PC-9 (cell line): ENCODE results near the gene HIPK4. TPM values are rescaled to one million over a fixed set of nuclear protein-coding genes. Genes with fewer than 3 reads are reported as not detected.
"Not testable (repeated sequence)": the region's sequence is repeated elsewhere in the genome, so short reads cannot be mapped to it uniquely, and the experiment has no call there.

Source experiments
- BruUV-seq: library from RNA; stranded (reverse); fragments of 400-500 nt; replicated peaks from 2 replicates; lab custom pipeline; 2021; lab: Mats Ljungman, UMichigan
- CTCF ChIA-PET: fragments of 300-600 bp; sonication (Branson Sonifier 250); formaldehyde crosslinking; loops from one replicate; lab custom pipeline; 2022; ENCODE audit warnings: antibody characterized with exemption; lab: Charles Lee
- POLR2A ChIA-PET: fragments of 300-600 bp; sonication (Branson Sonifier 250); formaldehyde crosslinking; loops from one replicate; lab custom pipeline; 2022; ENCODE audit warnings: antibody characterized with exemption; ENCODE audit not compliant: unreplicated experiment; lab: Charles Lee
- DNase-seq, 2 experiments: peaks; one replicate each; pipeline versions ENCODE4 v3.0.0 to v3.0.0-alpha.2; 2015 to 2022; ENCODE audit warnings: mixed read lengths in 1 of 2
- H2AFZ ChIP-seq: fragments of 200-600 bp; sonication (generic); 2 replicates; pipeline ENCODE4 v1.8.1; 2017; ENCODE audit warnings: antibody characterized with exemption
- H3F3A ChIP-seq: fragments of 200-600 bp; sonication (generic); 2 replicates; pipeline ENCODE4 v1.8.1; 2017; ENCODE audit warnings: antibody characterized with exemption, mild to moderate bottlenecking, low read depth; ENCODE audit not compliant: insufficient read depth
- H3K27ac ChIP-seq: fragments of 200-600 bp; sonication (generic); 2 replicates; pipeline ENCODE4 v1.6.1; 2016; ENCODE audit warnings: mixed run types
- H3K27me3 ChIP-seq: fragments of 200-600 bp; sonication (generic); 2 replicates; pipeline ENCODE4 v1.6.1; 2016; ENCODE audit warnings: low read depth, mixed run types; ENCODE audit not compliant: insufficient read depth
- H3K36me3 ChIP-seq: fragments of 200-600 bp; sonication (generic); 2 replicates; pipeline ENCODE4 v1.6.1; 2016; ENCODE audit warnings: low read depth, mixed run types
- H3K4me1 ChIP-seq: fragments of 200-600 bp; sonication (generic); replicated peaks from 2 replicates; pipeline ENCODE4 v1.6.1; 2016; ENCODE audit warnings: mixed run types; ENCODE audit not compliant: insufficient read depth
- H3K4me2 ChIP-seq: fragments of 200-600 bp; sonication (generic); 2 replicates; pipeline ENCODE4 v1.6.1; 2017; ENCODE audit warnings: mixed run types
- H3K4me3 ChIP-seq: fragments of 200-600 bp; sonication (generic); 2 replicates; pipeline ENCODE4 v1.6.1; 2016; ENCODE audit warnings: mixed run types
- H3K79me2 ChIP-seq: fragments of 200-600 bp; sonication (generic); 2 replicates; pipeline ENCODE4 v1.6.1; 2017; ENCODE audit warnings: low read depth, mixed run types
- H3K9me2 ChIP-seq: fragments of 200-600 bp; sonication (generic); 2 replicates; pipeline ENCODE4 v1.8.1; 2017; ENCODE audit warnings: mild to moderate bottlenecking; ENCODE audit not compliant: insufficient read depth
- H3K9me3 ChIP-seq: fragments of 200-600 bp; sonication (generic); 2 replicates; pipeline ENCODE4 v1.8.1; 2016; ENCODE audit warnings: low read depth; ENCODE audit not compliant: insufficient read depth
- H4K20me1 ChIP-seq: fragments of 200-600 bp; sonication (generic); 2 replicates; pipeline ENCODE4 v1.8.1; 2017; ENCODE audit not compliant: insufficient read depth
- CTCF ChIP-seq: fragments of 200-600 bp; sonication (generic); conservative IDR thresholded peaks from 2 replicates; pipeline ENCODE4 v1.6.1; 2017; ENCODE audit warnings: mixed run types, antibody characterized with exemption, mild to moderate bottlenecking, moderate library complexity
- EZH2 ChIP-seq: fragments of 200-600 bp; sonication (generic); IDR thresholded peaks from 2 replicates; pipeline ENCODE4 v1.8.0; 2017; ENCODE audit warnings: antibody characterized with exemption, low read depth
- intact Hi-C: fragments of 100-400 bp; cut with micrococcal nuclease; formaldehyde crosslinking; loops from one replicate; pipeline ENCODE4 v1.10.0; 2022; ENCODE audit not compliant: unreplicated experiment
- total RNA-seq: library from RNA; stranded (reverse); gene quantifications from 2 replicates; pipeline ENCODE4 v1.2.3, GENCODE V29; 2021

HIPK4 gene
- total RNA-seq, 1 experiment from 2014 or later = 0.37 TPM

GRCh38 chr19:40336601-40336900 is 53.4 kb downstream of the HIPK4 start:
- no peaks in the 10 kb centered on the region for H3K9me3 ChIP-seq
- no peak overlapping the region for H3K4me2 ChIP-seq
- H3F3A ChIP-seq = no peaks in the 10 kb centered on the region
- no peak overlapping the region for H2AFZ ChIP-seq
- no peaks in the 10 kb centered on the region for H3K9me2 ChIP-seq
- ChIA-PET CTCF (no interaction called here), POLR2A (interaction anchor here (0.6 kb wide), 1 partner anchor 126 kb away, joined by 36 read pairs; no protein-coding TSS in a partner anchor)
- no peak for TF ChIP-seq EZH2
- TF ChIP-seq CTCF = no peak
- H3K27me3 ChIP-seq = no peaks in the 10 kb centered on the region
- H3K79me2 ChIP-seq = no peaks in the 10 kb centered on the region
- no TSS peak for BruUV-seq
- 0 out of 2 replicates have a peak, but pooled peaks cover 3% of the 10 kb centered on the region for H3K36me3 ChIP-seq
- no peak overlapping the region for H3K4me3 ChIP-seq
- no peaks in the 10 kb centered on the region for H3K4me1 ChIP-seq
- no peaks in the 10 kb centered on the region for H4K20me1 ChIP-seq
- DNase-seq = no peak
- H3K27ac ChIP-seq = no peak overlapping the region
- intact Hi-C loops = no loop called here

GRCh38 chr19:40335855-40336600 is 54.0 kb downstream of the HIPK4 start:
- Histone ChIP-seq H3K79me2 (no peaks in the 10 kb centered on the region), H3K4me3 (no peak overlapping the region), H3K27me3 (no peaks in the 10 kb centered on the region), H3K36me3 (0 out of 2 replicates have a peak, but pooled peaks cover 3% of the 10 kb centered on the region), H4K20me1 (no peaks in the 10 kb centered on the region), H3F3A (no peaks in the 10 kb centered on the region), H2AFZ (no peak overlapping the region), H3K27ac (no peak overlapping the region), H3K9me3 (no peaks in the 10 kb centered on the region), H3K4me2 (no peak overlapping the region), H3K4me1 (no peaks in the 10 kb centered on the region), H3K9me2 (no peaks in the 10 kb centered on the region)
- intact Hi-C loops = no loop called here
- ChIA-PET POLR2A (interaction anchor here (0.6 kb wide), 1 partner anchor 126 kb away, joined by 36 read pairs; no protein-coding TSS in a partner anchor), CTCF (no interaction called here)
- TF ChIP-seq EZH2 (no peak), CTCF (no peak)
- no TSS peak for BruUV-seq
- no peak for DNase-seq

GRCh38 chr19:40335101-40335500 is 54.9 kb downstream of the HIPK4 start:
- Histone ChIP-seq H3K9me2 (no peaks in the 10 kb centered on the region), H4K20me1 (no peaks in the 10 kb centered on the region), H3K27ac (no peak overlapping the region), H3K4me1 (no peaks in the 10 kb centered on the region), H3K27me3 (no peaks in the 10 kb centered on the region), H3K9me3 (no peaks in the 10 kb centered on the region), H3K36me3 (0 out of 2 replicates have a peak, but pooled peaks cover 3% of the 10 kb centered on the region), H3K4me3 (no peak overlapping the region), H3K4me2 (no peak overlapping the region), H3K79me2 (no peaks in the 10 kb centered on the region), H3F3A (no peaks in the 10 kb centered on the region), H2AFZ (no peak overlapping the region)
- intact Hi-C loops = no loop called here
- no peak for TF ChIP-seq CTCF
- TF ChIP-seq EZH2 = no peak
- BruUV-seq = no TSS peak
- CTCF ChIA-PET = no interaction called here
- POLR2A ChIA-PET = no interaction called here
- DNase-seq = no peak

- H3K9me2 ChIP-seq, H3K27ac ChIP-seq, H2AFZ ChIP-seq, BruUV-seq, H3K36me3 ChIP-seq, H3K4me1 ChIP-seq, H4K20me1 ChIP-seq, H3K4me2 ChIP-seq, intact Hi-C loops, H3K4me3 ChIP-seq, H3K79me2 ChIP-seq, DNase-seq, H3F3A ChIP-seq, H3K9me3 ChIP-seq, CTCF ChIA-PET, H3K27me3 ChIP-seq: not testable (repeated sequence)
- POLR2A ChIA-PET = interaction anchor here (0.6 kb wide), 1 partner anchor 48 kb away, joined by 4 read pairs; the partner anchor contains the start of gene AKT2
Observed at GRCh38 chr19:40333083-40333482, 56.9 kb downstream of the HIPK4 start.
